HG03139 (cell line): ENCODE data around the gene SAP30L.

Source experiments
- ATAC-seq: cut with Tn5 transposase; IDR thresholded peaks from one replicate; pipeline ENCODE4 v1.9.1; 2021; ENCODE audit not compliant: unreplicated experiment

Gene SAP30L

DNA sequence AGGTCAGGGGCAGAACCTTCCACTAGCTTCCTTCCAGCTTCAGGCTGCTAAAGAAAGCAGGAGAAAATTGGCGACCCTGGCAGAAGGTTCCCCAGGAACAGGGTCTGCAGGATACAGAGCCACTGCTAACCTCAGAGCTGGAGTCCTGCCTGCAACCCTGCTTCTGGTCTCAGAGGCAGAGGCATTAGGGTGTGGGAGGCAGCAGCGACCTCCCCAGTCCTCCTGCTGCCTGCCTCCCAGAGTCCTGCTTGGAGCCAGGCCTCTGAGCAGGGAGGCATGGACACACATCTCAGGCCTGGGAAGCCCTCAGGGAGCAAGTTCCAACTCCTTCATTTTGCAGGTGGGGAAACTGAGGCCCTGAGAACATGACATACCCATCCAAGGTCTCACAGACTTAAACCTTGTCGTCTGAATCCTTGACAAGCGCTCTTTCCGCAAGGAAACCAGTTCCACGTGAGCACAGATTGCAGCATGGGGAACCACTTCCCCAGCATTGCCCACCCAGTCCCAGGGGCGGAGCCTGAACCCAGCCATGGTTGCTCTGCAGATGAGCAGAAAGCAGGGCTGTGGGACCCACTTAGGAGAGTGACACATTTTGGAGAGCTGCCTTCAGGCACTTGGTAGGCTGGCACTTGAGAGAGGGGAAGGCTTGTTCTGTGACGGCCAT, 60.4 kb downstream of the SAP30L start:
- no peak for ATAC-seq

DNA sequence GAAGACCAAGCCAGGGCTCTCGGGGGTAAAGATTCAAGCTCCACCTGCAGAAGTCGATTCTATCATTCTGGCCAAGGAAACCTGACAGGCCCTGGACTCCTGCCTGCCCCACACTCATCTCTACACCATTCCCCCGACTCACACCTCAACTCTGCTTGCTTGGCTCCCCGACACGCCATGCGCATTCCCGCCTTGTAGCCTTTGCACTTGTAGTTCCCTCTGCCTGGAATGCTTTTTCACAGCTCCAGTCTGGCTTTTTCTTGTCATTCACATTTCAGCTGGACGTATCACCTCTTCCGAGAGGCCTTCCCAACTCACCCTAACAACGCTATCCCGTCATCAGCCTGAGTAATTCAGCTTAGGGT, 60.9 kb downstream of the SAP30L start:
- ATAC-seq, result no peak

DNA sequence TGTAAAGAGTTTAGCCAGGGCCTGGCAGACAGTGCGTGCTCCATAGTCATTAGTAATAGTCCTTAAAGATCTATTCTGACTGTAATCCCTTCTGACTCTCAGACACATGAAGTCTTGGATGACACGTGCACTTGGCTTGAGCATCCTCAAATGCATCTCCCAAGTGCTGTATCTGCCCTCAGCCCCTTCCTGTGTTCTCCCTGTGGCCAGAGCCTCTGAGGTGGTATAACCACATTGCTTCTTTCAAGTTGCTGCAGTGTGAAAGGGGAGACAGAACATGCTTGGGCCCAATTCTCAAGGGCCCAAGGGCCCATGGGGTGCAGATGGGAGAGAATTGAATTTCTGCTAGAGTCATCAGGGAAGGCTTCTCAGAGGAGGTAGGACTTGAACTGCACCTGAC, 62.3 kb downstream of the SAP30L start:
- ATAC-seq, result no peak

DNA sequence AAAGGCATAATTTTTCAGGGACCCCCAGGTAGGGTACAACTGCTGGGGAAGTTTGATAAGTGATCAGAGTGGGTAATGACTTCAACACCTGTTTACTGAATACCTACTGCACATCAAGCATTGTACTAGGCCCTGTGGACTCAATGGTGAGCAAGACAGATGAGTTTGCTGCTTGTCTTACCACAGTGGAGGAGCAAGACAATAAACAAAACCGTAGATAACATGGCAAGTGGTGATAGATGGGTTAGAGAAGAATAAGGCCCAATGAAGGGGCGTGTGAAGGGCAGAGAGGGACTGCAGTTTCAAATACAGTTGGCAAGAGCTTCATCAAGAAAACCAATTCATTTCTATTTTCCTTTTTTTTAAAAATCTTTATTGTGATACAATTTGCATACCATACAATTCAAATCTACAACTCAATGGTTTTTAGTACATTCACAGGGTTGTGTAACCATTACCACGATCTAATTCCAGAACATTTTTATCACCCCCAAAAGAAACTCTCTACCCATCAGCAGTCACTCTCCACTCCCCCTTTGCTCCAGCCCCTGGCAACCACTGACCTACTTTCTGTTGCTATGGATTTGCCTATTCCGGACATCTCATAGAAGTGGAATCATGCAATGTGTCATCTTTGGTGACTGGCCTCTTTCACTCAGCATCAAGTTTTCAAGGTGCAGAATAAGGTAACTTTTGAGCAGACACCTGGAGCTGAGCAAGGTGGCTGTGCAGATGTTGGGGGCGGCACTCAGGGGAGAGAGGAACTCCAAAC, 64.2 kb downstream of the SAP30L start:
- ATAC-seq, result no peak
